IgD-negative memory B cell (primary cell): ENCODE results near the gene DGCR2. TPM values are rescaled to one million over a fixed set of nuclear protein-coding genes. Genes with fewer than 3 reads are reported as not detected.
"Not testable (repeated sequence)": the region's sequence is repeated elsewhere in the genome, so short reads cannot be mapped to it uniquely, and the experiment has no call there.

Experiments used
- H3K27ac Mint-ChIP-seq, 3 donors: one replicate each; pipeline ENCODE4 v1.8.0; 2020 to 2022; ENCODE audit warnings: mild to moderate bottlenecking in 3 of 3, mixed read lengths in 3 of 3, moderate library complexity in 1 of 3
- H3K27me3 Mint-ChIP-seq: one replicate; pipeline ENCODE4 v1.8.0; 2021; ENCODE audit warnings: mixed read lengths
- H3K36me3 Mint-ChIP-seq: one replicate; pipeline ENCODE4 v1.8.0; 2020; ENCODE audit warnings: mild to moderate bottlenecking, mixed read lengths
- H3K4me1 Mint-ChIP-seq, 3 donors: one replicate each; pipeline ENCODE4 v1.8.0; 2020 to 2022; ENCODE audit warnings: mixed read lengths in 3 of 3, mild to moderate bottlenecking in 1 of 3
- H3K4me3 Mint-ChIP-seq, 4 donors: one replicate each; pipeline ENCODE4 v1.8.0; 2020 to 2022; ENCODE audit warnings: mild to moderate bottlenecking in 4 of 4, mixed read lengths in 4 of 4, moderate library complexity in 3 of 4
- H3K9me3 Mint-ChIP-seq, 3 donors: one replicate each; pipeline ENCODE4 v1.8.0; 2020 to 2021; ENCODE audit warnings: mixed read lengths in 3 of 3, mild to moderate bottlenecking in 1 of 3
- polyA plus RNA-seq: library from polyadenylated mRNA; unstranded; fragments of 300-500 nt; fragmentation: Illumina TruSeq; gene quantifications from one replicate; pipeline ENCODE4 v1.2.3, GENCODE V29; 2021

Gene DGCR2
- polyA plus RNA-seq, 1 donor from 2014 or later = 29.1 TPM

DNA sequence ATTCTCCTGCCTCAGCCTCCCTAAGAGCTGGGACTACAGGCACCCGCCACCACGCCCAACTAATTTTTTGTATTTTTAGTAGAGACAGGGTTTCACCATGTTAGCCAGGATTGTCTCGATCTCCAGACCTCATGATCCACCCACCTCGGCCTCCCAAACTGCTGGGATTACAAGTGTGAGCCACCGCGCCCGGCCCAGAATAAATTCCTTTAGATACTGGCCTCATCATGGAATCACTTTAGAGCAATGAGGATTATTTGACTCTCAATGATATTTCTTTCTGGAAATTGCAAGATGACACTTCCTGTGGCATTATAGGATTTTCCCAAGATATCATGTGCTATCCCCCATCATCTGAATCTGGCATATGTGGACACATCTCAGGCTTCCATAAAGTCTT, 108.8 kb downstream of the DGCR2 start:
- not testable (repeated sequence) for H3K4me1 Mint-ChIP-seq, H3K27ac Mint-ChIP-seq, H3K36me3 Mint-ChIP-seq, H3K4me3 Mint-ChIP-seq, H3K9me3 Mint-ChIP-seq, H3K27me3 Mint-ChIP-seq

DNA sequence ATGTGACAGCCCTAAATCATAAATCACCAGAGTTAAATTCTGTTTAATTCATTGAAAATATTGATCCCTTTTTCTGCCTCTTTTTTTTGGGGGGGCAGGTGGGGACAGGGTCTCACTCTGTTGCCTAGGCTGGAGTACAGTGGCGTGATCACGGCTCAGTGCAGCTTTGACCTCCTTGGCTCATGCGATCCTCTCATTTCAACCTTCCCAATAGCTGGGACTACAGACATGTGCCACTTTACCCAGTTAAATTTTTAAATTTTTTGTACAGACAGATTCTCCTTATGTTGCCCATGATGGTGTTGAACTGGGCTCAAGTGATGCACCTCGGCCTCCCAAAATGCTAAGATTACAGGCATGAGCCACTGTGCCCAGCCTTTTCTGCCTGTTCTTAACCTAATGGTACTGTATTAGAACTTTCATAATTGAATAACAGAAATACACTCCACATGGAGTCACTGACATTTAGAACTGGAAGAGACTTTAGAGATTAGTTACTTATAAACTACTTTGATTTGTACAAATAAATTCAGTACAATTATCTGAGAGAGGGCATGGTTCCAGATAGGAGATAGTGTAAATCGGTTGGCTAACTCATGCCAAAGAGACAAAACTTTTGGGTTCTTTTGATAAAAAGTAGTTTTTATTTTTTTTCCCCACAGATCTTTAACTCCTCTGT, 109.8 kb downstream of the DGCR2 start:
- no peaks in the 10 kb centered on the region for H3K36me3 Mint-ChIP-seq
- no peak overlapping the region for H3K4me3 Mint-ChIP-seq
- no peaks in the 10 kb centered on the region for H3K9me3 Mint-ChIP-seq
- no peak overlapping the region for H3K27ac Mint-ChIP-seq
- H3K27me3 Mint-ChIP-seq = peaks cover 4% of the 10 kb centered on the region
- H3K4me1 Mint-ChIP-seq = no peaks in the 10 kb centered on the region

DNA sequence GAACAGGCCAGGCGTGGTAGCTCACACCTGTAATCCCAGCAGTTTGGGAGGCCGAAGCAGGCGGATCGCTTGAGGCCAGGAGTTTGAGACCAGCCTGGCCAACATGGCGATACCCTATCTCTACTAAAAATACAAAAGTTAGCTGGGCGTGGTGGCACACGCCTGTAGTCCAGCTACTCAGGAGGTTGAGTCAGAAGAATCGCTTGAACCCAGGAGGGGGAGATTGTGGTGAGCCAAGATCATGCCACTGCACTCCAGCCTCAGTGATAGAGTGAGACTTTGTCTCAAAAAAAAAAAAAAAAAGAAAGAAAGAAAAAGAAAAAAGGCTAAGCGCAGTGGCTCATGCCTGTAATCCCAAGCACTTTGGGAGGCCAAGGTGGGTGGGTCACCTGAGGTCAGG, 110.6 kb downstream of the DGCR2 start:
- not testable (repeated sequence) for H3K9me3 Mint-ChIP-seq, H3K4me1 Mint-ChIP-seq, H3K27ac Mint-ChIP-seq, H3K27me3 Mint-ChIP-seq, H3K36me3 Mint-ChIP-seq, H3K4me3 Mint-ChIP-seq

DNA sequence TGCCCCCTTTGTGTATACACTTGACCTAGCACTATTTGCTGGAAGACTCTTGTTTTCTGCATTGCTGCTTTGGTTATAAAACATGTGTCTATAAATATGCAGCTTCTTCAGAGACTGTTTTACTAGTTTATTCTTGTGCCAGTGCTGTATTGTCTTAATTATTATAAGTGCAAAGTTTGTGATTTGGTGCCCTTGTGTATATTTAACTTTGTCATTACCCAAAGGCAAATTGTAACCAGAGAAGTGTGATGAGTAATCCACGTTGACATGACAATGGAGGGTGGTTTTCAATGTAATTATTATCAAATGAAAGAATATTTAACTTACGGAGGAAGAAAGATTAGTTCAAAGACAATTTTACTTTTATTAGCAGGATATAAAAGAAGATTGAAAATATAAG, 111.1 kb downstream of the DGCR2 start:
- no peaks in the 10 kb centered on the region for H3K9me3 Mint-ChIP-seq
- peaks cover 4% of the 10 kb centered on the region for H3K27me3 Mint-ChIP-seq
- no peaks in the 10 kb centered on the region for H3K36me3 Mint-ChIP-seq
- H3K27ac Mint-ChIP-seq = no peak overlapping the region
- no peak overlapping the region for H3K4me3 Mint-ChIP-seq
- H3K4me1 Mint-ChIP-seq = no peaks in the 10 kb centered on the region

DNA sequence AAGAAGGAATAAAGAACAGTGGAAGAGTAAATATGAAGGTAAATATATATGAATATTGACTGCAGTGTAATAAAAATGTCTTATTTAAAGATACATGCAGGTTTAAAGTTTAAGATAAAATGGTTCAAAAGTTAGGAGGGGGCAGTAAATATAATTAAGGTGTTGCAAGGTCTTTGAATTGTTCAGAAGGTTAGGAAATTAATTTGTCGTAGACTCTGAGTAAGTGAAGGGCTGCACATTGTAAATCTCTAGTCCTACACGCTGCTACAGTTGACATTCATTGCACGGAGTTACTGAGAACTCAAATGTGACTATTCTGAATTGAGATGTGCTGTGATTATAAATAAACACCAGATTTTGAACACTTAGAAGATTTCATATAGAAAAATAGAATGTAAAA, 116.3 kb downstream of the DGCR2 start:
- H3K4me1 Mint-ChIP-seq = no peaks in the 10 kb centered on the region
- no peak overlapping the region for H3K27ac Mint-ChIP-seq
- peaks cover 16% of the 10 kb centered on the region for H3K27me3 Mint-ChIP-seq
- peaks cover 1 to 5% (median 2%) of the 10 kb centered on the region in 3 donors for H3K9me3 Mint-ChIP-seq
- no peak overlapping the region for H3K4me3 Mint-ChIP-seq
- peaks cover 2% of the 10 kb centered on the region for H3K36me3 Mint-ChIP-seq

DNA sequence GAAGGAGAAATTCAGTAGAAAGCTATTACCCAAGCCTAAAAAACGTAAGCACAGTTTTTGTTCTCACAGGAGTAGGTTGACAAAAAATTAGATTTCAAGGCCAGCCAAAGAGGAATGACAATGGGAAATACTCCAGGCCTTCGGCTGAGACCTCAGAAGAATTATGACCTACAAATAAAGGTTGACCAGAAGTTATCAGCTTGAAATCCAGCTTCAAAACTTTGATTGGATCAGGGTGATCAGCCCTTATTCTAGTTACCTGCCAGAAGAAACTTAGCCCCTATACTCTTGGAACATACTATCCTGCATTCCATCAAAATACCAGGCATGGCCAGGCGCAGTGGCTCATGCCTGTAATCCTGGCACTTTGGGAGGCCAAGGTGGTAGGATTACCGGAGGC, 117.7 kb downstream of the DGCR2 start:
- H3K4me1 Mint-ChIP-seq = no peaks in the 10 kb centered on the region
- peaks cover 16% of the 10 kb centered on the region for H3K27me3 Mint-ChIP-seq
- H3K4me3 Mint-ChIP-seq = peak overlapping the region in 1 of 4 donors; percentile 41
- peaks cover 2% of the 10 kb centered on the region for H3K36me3 Mint-ChIP-seq
- no peak overlapping the region for H3K27ac Mint-ChIP-seq
- H3K9me3 Mint-ChIP-seq = peaks cover 1 to 5% (median 2%) of the 10 kb centered on the region in 3 donors

DNA sequence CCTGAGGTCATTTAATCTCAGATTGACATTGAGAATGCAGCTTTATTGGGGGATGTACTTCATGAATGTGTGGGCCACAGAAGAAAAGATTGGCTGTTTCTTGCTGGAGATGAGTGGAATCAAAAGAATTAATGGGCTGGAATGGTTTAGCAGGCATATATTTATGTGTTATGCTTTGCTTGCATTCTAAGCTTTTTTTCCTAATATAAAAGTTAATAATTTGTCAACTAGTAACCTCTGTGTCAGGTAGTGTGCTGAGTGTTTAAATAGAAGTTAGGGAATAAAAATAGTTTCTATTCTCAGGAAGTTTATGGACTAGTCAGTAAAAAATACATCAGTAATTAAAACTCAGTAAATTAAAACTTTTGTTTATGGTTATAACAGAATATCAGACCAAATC, 118.7 kb downstream of the DGCR2 start:
- Mint-ChIP-seq H3K27ac (no peak overlapping the region), H3K36me3 (peaks cover 2% of the 10 kb centered on the region), H3K9me3 (peaks cover 1 to 5% (median 2%) of the 10 kb centered on the region in 3 donors), H3K4me3 (no peak overlapping the region), H3K4me1 (no peaks in the 10 kb centered on the region), H3K27me3 (peaks cover 21% of the 10 kb centered on the region)

DNA sequence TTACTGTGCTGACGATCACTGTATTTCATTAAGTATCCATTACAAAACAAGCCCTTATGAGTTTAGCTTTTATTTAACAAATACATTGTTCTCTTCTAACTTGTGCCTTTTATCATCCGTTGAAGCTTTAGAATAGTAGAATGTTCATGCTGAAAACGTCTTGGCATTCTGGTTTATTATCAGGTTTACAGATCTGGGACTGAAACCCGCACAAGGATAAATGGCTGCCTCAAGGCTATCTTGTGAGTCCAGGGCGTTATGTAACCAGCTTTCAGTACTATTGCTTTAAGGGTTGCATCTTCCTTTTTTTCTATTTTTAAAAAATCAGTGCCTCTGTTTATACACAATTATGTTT, 119.6 kb downstream of the DGCR2 start:
- Mint-ChIP-seq H3K9me3 (peaks cover 1 to 5% (median 2%) of the 10 kb centered on the region in 3 donors), H3K27ac (no peak overlapping the region), H3K4me1 (no peaks in the 10 kb centered on the region), H3K4me3 (no peak overlapping the region), H3K27me3 (peaks cover 21% of the 10 kb centered on the region), H3K36me3 (peaks cover 2% of the 10 kb centered on the region)

DNA sequence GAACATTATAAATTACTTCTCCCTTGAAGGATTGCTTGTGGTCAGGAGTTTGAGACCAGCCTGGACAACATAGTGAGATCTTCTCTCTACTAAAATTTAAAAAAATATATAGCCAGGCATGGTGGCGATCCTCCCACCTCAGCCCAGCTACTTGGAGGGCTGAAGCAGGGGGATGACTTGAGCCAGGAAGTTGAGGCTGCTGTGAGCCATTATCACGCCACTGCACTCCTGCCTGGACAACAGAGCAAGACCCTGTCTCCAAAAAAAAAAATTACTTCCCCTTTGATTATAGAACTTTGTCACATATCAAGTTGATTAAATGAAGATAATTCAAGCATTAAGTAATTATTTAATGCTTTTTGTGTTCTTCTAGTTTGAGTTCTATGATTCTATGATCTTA, 121.0 kb downstream of the DGCR2 start:
- H3K36me3 Mint-ChIP-seq = peaks cover 2% of the 10 kb centered on the region
- no peak overlapping the region for H3K4me3 Mint-ChIP-seq
- no peaks in the 10 kb centered on the region for H3K4me1 Mint-ChIP-seq
- H3K27me3 Mint-ChIP-seq = peaks cover 25% of the 10 kb centered on the region
- peaks cover 1 to 5% (median 2%) of the 10 kb centered on the region in 3 donors for H3K9me3 Mint-ChIP-seq
- no peak overlapping the region for H3K27ac Mint-ChIP-seq

DNA sequence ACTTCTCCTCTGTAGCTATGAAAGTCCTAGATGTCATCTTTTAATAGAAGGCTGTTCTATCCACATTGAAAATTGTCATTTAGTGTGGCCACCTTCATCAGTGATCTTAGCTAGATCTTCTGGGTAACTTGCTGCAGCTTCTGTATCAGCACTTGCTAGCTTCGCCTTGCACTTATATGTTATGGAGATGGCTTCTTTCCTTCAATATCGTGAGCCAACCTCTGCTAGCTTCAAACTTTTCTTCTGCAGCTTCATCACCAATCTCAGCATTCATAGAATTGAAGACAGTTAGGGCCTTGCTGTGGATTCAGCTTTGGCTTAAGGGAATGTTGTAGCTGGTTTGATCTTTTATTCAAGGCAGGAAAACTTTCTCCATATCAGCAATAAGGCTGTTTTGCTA, 122.1 kb downstream of the DGCR2 start:
- not testable (repeated sequence) for H3K36me3 Mint-ChIP-seq, H3K9me3 Mint-ChIP-seq, H3K27ac Mint-ChIP-seq, H3K4me3 Mint-ChIP-seq, H3K4me1 Mint-ChIP-seq
- H3K27me3 Mint-ChIP-seq = peaks cover 22% of the 10 kb centered on the region

DNA sequence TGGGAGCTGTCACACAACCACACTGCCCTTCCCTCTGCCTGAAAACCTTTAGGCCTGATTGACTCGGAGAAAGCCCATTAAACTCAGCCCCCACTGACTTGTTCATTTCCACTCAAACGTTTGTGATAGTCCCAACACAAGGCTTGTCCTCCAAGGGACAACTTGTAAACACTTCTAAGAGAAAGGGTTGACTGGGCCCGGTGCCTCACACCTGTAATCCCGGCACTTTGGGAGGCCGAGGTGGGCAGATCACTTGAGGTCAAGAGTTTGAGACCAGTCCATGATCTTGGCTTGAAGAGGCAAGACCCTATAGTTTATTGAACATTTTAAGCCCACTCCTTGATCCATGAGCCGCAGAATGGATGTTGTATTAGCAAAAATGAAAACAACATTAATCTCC, 122.8 kb downstream of the DGCR2 start:
- H3K27me3 Mint-ChIP-seq = peaks cover 19% of the 10 kb centered on the region
- no peaks in the 10 kb centered on the region for H3K9me3 Mint-ChIP-seq
- H3K36me3 Mint-ChIP-seq = peaks cover 2% of the 10 kb centered on the region
- H3K4me3 Mint-ChIP-seq = peak overlapping the region in 1 of 4 donors; percentile 10
- H3K4me1 Mint-ChIP-seq = no peaks in the 10 kb centered on the region
- no peak overlapping the region for H3K27ac Mint-ChIP-seq

DNA sequence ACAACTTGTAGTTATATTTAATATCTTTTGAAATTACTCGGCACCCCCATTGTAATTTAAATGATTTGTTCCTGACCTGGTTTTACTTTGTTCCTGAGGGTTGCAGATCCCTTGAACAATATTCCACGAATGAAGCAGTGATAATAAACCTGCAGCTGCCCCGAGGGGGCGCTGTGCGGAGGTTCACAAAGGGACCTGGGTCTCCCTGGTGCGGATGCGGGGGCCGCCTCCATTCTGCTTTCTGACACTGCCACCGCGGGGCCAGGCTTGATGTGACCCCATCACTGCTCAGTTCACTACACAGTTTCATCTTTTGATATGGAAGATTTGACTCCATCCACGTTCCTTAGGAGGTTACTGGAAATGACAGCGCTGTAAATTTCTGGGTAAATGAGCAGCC, 123.2 kb downstream of the DGCR2 start:
- Mint-ChIP-seq H3K36me3 (peaks cover 2% of the 10 kb centered on the region), H3K27me3 (peaks cover 19% of the 10 kb centered on the region), H3K27ac (no peak overlapping the region), H3K4me3 (peak overlapping the region in 1 of 4 donors; percentile 10), H3K4me1 (no peaks in the 10 kb centered on the region), H3K9me3 (no peaks in the 10 kb centered on the region)

DNA sequence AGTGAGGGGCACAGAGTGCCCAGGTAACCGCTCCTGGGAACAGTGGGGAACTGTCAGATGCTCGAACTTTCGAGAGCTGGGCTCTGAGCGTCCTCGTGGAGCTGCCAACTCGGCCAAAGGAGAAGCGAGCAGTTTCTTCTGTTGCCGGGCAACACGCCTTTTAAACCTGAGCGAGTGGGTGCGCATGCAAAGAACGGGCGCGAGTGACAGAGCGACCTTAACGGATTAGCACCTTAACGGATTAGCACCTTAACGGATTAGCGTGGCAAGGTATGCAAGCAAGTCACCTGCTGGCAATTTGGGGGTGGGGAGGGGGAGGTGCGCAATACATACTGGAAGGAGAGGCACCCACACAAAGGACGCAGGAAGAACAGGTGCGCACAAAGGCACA, 124.3 kb downstream of the DGCR2 start:
- Mint-ChIP-seq H3K9me3 (no peaks in the 10 kb centered on the region), H3K4me3 (no peak overlapping the region), H3K27me3 (peaks cover 24% of the 10 kb centered on the region), H3K4me1 (no peaks in the 10 kb centered on the region), H3K36me3 (no peaks in the 10 kb centered on the region), H3K27ac (no peak overlapping the region)

DNA sequence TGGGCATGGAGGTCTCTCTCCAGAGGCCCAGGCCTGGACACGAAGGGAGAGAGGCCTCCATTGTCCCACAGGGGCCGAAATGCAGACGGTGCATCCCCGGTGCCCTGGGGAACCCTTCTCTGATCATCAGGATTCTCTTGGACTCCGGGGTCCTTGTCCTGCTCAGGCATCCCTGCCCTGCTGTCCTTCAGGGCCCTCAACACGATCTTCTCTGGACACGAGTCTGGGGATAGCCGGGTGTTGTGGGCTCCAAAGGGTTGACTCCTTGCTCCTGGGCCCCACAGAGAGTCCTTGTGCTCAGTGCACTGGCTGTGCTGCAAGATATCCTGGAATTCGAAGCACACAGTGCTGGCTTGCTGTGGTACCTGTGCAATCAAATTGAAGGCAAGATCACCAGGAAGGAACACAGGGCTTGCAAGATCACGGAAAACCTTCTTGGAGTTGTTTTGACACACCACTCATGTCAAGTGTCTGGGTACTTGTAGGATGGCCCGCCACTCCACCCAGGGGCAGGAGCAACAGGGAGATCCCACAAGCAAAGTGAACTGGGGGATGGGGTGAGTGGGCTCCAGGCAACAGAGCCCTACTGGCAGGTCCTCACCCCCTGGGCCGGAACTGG, 124.8 kb downstream of the DGCR2 start:
- Mint-ChIP-seq H3K27me3 (peaks cover 24% of the 10 kb centered on the region), H3K4me1 (no peaks in the 10 kb centered on the region), H3K9me3 (no peaks in the 10 kb centered on the region), H3K36me3 (no peaks in the 10 kb centered on the region), H3K4me3 (no peak overlapping the region), H3K27ac (no peak overlapping the region)

DNA sequence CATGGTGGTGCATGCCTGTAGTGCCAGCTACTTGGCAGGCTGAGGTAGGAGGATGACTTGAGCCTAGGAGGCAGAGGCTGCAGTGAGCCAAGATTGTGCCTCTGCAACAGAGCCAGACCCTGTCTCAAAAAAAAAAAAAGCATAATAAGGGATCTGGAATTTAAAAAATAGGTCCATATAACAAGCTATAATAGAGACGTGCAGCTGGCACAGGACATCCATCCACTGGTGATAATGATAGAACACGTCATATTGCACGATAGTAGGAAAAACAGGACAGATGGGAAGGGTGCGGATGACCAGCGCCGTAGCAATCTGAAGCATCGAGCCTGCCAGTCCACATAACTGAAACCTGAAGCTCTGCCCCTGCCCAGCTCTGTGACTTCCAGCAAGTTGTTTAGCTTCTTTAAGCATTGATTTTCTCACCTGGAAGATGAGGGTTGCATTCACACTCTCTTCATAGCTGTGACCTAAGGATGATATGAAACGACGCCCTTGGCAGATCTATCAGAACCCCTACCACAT, 125.8 kb downstream of the DGCR2 start:
- Mint-ChIP-seq H3K27me3 (peaks cover 18% of the 10 kb centered on the region), H3K27ac (no peak overlapping the region), H3K4me1 (no peaks in the 10 kb centered on the region), H3K4me3 (no peak overlapping the region), H3K36me3 (no peaks in the 10 kb centered on the region), H3K9me3 (no peaks in the 10 kb centered on the region)

DNA sequence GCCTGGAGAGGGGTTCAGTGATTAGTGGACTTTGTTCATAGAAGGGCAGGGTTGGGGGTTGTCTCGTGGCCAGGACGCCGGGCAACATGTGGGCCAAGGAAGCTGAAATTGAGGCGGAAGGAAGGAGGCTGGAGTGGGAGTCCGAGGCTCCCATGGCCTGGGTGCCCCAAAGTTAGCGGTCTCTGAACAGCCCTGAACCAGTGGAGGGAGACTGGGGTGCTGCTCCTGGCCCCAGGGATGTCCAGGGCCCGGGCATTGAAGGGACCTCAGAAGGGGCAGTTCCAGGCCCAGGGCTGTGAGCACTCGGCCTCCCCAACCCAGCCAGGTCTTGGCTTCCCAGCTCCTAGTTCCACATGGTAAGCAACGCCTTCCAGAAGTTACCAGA, 126.9 kb downstream of the DGCR2 start:
- H3K9me3 Mint-ChIP-seq = no peaks in the 10 kb centered on the region
- no peak overlapping the region for H3K4me3 Mint-ChIP-seq
- no peak overlapping the region for H3K27ac Mint-ChIP-seq
- H3K4me1 Mint-ChIP-seq = no peaks in the 10 kb centered on the region
- H3K27me3 Mint-ChIP-seq = peaks cover 18% of the 10 kb centered on the region
- no peaks in the 10 kb centered on the region for H3K36me3 Mint-ChIP-seq
